CD4-positive, CD25-positive, alpha-beta regulatory T cell (primary cell): ENCODE results near the gene PTP4A2. TPM values are rescaled to one million over a fixed set of nuclear protein-coding genes. Genes with fewer than 3 reads are reported as not detected.
"Not testable (repeated sequence)": the region's sequence is repeated elsewhere in the genome, so short reads cannot be mapped to it uniquely, and the experiment has no call there.

ENCODE experiments used
- ATAC-seq, 2 donors: fragments of 150-1000 bp; cut with Tn5 transposase; one replicate each; pipeline ENCODE4 v1.10.0; 2021; ENCODE audit warnings: low read depth in 2 of 2, moderate number of reproducible peaks in 2 of 2, moderate library complexity in 1 of 2
- DNase-seq, 3 donors: peaks; one replicate each; pipeline versions ENCODE4 v3.0.0 to v3.0.0-alpha.2; 2012 to 2022; ENCODE audit warnings: mixed read lengths in 1 of 3
- H3K27ac ChIP-seq: one replicate; pipeline ENCODE4 v1.7.0; 2013; ENCODE audit warnings: mild to moderate bottlenecking, low read length; ENCODE audit not compliant: insufficient read depth, poor library complexity, severe bottlenecking
- H3K27me3 ChIP-seq: one replicate; pipeline ENCODE4 v1.7.0; 2013; ENCODE audit warnings: low read length; ENCODE audit not compliant: control insufficient read depth, insufficient read depth
- H3K36me3 ChIP-seq: one replicate; pipeline ENCODE4 v1.7.0; 2013; ENCODE audit warnings: mild to moderate bottlenecking, low read length, moderate library complexity; ENCODE audit not compliant: control insufficient read depth, insufficient read depth
- H3K4me1 ChIP-seq: 2 replicates; pipeline ENCODE4 v1.7.0; 2013; ENCODE audit warnings: mild to moderate bottlenecking, low read length; ENCODE audit not compliant: insufficient read depth, control insufficient read depth, poor library complexity, severe bottlenecking
- H3K4me3 ChIP-seq: one replicate; pipeline ENCODE4 v1.7.0; 2013; ENCODE audit warnings: low read depth, mild to moderate bottlenecking, low read length, moderate library complexity
- H3K9me3 ChIP-seq, 2 experiments: 1 replicate in 1 of 2; 2 replicates in 1 of 2; pipeline ENCODE4 v1.7.0; 2013; ENCODE audit warnings: low read length in 2 of 2, mild to moderate bottlenecking in 1 of 2, moderate library complexity in 1 of 2; ENCODE audit not compliant: control insufficient read depth in 2 of 2
- H3K27ac Mint-ChIP-seq, 3 donors: one replicate each; pipeline ENCODE4 v1.8.0; 2020 to 2022; ENCODE audit warnings: mild to moderate bottlenecking in 3 of 3, mixed read lengths in 3 of 3, moderate library complexity in 2 of 3
- H3K27me3 Mint-ChIP-seq: one replicate; pipeline ENCODE4 v1.8.0; 2022; ENCODE audit warnings: mild to moderate bottlenecking, mixed read lengths
- H3K36me3 Mint-ChIP-seq: one replicate; pipeline ENCODE4 v1.8.0; 2020; ENCODE audit warnings: mixed read lengths
- H3K4me1 Mint-ChIP-seq, 4 donors: one replicate each; pipeline ENCODE4 v1.8.0; 2020 to 2022; ENCODE audit warnings: mixed read lengths in 4 of 4, mild to moderate bottlenecking in 1 of 4
- H3K4me3 Mint-ChIP-seq, 4 donors: one replicate each; pipeline ENCODE4 v1.8.0; 2020 to 2022; ENCODE audit warnings: mild to moderate bottlenecking in 4 of 4, mixed read lengths in 4 of 4, moderate library complexity in 3 of 4
- H3K9me3 Mint-ChIP-seq, 7 donors: one replicate each; pipeline ENCODE4 v1.8.0; 2020 to 2022; ENCODE audit warnings: mixed read lengths in 7 of 7, mild to moderate bottlenecking in 3 of 7, moderate library complexity in 2 of 7
- polyA plus RNA-seq, 4 donors: library from polyadenylated mRNA; unstranded; fragments of 300-500 nt; fragmentation: Illumina TruSeq; gene quantifications; one replicate each; pipeline ENCODE4 v1.2.3, GENCODE V29; 2021
- total RNA-seq: library from RNA; stranded (reverse); gene quantifications from one replicate; pipeline ENCODE4 v1.2.3, GENCODE V29; 2022

Gene PTP4A2
- total and polyA plus RNA-seq, 5 donors from 2014 or later: 288 to 597 (median 364) TPM

DNA sequence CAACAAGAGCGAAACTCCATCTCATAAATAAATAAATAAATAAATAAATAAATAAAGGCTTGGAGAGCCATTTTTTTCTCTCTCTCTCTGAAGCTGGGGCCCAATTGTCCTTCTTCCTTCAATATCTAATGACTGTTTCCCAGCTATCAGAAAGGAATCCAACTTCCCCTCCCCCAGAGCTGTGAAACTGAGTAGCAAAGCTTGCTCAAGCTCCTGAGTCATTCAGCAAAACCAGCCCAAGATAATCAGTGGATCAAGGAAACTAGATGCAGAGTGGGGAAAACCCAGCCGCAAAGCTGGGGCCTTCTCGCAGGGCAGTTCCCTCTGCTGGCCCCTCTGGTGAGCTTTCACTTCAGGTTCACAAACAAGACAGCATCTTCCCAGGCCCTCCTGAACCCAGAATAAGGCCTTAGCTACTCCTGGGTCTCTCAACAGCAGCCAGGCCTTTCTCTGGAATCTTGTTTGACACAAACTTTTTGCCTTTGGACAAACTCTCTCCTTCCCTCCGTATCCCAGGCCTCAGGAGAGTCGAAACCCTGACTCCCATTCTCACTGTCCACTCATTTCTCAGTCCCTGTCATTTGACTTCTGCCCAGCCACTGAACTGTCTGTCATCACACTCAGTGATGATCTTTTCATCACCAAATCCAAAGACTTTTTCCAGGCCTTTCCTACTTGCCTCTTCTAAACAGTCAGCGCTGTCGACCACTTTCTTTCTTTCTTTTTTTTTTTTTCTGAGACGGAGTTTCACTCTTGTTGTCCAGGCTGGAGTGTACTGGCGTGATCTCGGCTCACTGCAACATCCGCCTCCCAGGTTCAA, 18.0 kb upstream of the PTP4A2 start:
- no peaks in the 10 kb centered on the region for H3K36me3 ChIP-seq
- no peaks in the 10 kb centered on the region for H3K27me3 ChIP-seq
- H3K27ac ChIP-seq: peak overlapping the region; percentile 52
- Mint-ChIP-seq H3K4me3 (peak overlapping the region in 3 of 4 donors; percentile 39 to 59 (median 39)), H3K27ac (peak overlapping the region; percentile 63 to 96 (median 90)), H3K4me1 (peaks cover 8 to 53% (median 39%) of the 10 kb centered on the region in 4 donors), H3K36me3 (no peaks in the 10 kb centered on the region), H3K27me3 (no peaks in the 10 kb centered on the region), H3K9me3 (no peaks in the 10 kb centered on the region)
- DNase-seq: peak; percentile 54 to 76 (median 56)
- H3K9me3 ChIP-seq: no peaks in the 10 kb centered on the region
- peak overlapping the region; percentile 21 for H3K4me3 ChIP-seq
- H3K4me1 ChIP-seq: peaks cover 23% of the 10 kb centered on the region
- ATAC-seq: peak; percentile 79

- peaks cover 23% of the 10 kb centered on the region for H3K4me1 ChIP-seq
- DNase-seq (no peak), ATAC-seq (no peak)
- no peaks in the 10 kb centered on the region for H3K36me3 ChIP-seq
- Mint-ChIP-seq H3K9me3 (no peaks in the 10 kb centered on the region), H3K27ac (peak overlapping the region in 2 of 3 donors; percentile 38 to 48), H3K36me3 (no peaks in the 10 kb centered on the region), H3K4me1 (peaks cover 8 to 51% (median 35%) of the 10 kb centered on the region in 4 donors), H3K4me3 (no peak overlapping the region), H3K27me3 (no peaks in the 10 kb centered on the region)
- no peak overlapping the region for H3K4me3 ChIP-seq
- no peak overlapping the region for H3K27ac ChIP-seq
- no peaks in the 10 kb centered on the region for H3K27me3 ChIP-seq
- no peaks in the 10 kb centered on the region for H3K9me3 ChIP-seq
Observed at GRCh38 chr1:31954607-31955283, 16.6 kb upstream of the PTP4A2 start.

DNA sequence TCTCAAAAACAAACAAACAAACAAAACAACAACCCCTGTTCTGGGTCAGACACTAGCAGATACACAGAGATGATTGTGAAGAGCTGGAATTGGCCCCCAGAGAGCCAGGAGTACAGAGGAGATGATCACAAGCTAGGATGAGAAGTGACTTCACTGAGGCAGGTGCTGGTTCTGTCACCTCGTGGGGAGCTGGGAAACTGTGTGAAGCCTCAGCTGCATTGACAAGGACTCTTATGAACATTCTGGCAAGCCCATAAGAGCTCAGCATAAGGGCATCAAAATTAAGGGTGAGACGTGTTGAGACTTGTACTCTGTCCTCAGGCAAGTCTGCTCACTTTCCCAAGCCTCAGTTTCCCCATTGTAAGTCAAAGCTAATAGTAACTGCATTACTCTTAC, 14.7 kb upstream of the PTP4A2 start:
- peaks cover 8 to 36% (median 25%) of the 10 kb centered on the region in 4 donors for H3K4me1 Mint-ChIP-seq
- Histone ChIP-seq H3K4me3 (no peak overlapping the region), H3K27ac (no peak overlapping the region), H3K9me3 (no peaks in the 10 kb centered on the region), H3K27me3 (no peaks in the 10 kb centered on the region), H3K4me1 (peaks cover 22% of the 10 kb centered on the region), H3K36me3 (no peaks in the 10 kb centered on the region)
- H3K27me3 Mint-ChIP-seq: no peaks in the 10 kb centered on the region
- no peak for DNase-seq
- H3K9me3 Mint-ChIP-seq: no peaks in the 10 kb centered on the region
- ATAC-seq: no peak
- H3K4me3 Mint-ChIP-seq: peak overlapping the region in 1 of 4 donors; percentile 34
- H3K36me3 Mint-ChIP-seq: no peaks in the 10 kb centered on the region
- peak overlapping the region in 1 of 3 donors; percentile 65 for H3K27ac Mint-ChIP-seq

GRCh38 chr1:31951276-31951675, 13.1 kb upstream of the PTP4A2 start:
- Mint-ChIP-seq H3K27me3 (no peaks in the 10 kb centered on the region), H3K27ac (peak overlapping the region in 1 of 3 donors; percentile 65), H3K36me3 (no peaks in the 10 kb centered on the region), H3K9me3 (no peaks in the 10 kb centered on the region), H3K4me1 (peaks cover 8 to 30% (median 20%) of the 10 kb centered on the region in 4 donors), H3K4me3 (peak overlapping the region in 1 of 4 donors; percentile 13)
- Histone ChIP-seq H3K4me3 (no peak overlapping the region), H3K9me3 (no peaks in the 10 kb centered on the region), H3K27ac (no peak overlapping the region), H3K27me3 (no peaks in the 10 kb centered on the region), H3K4me1 (peaks cover 16% of the 10 kb centered on the region), H3K36me3 (no peaks in the 10 kb centered on the region)
- DNase-seq (no peak), ATAC-seq (no peak)

- H3K36me3 Mint-ChIP-seq: no peaks in the 10 kb centered on the region
- no peaks in the 10 kb centered on the region for H3K9me3 Mint-ChIP-seq
- no peaks in the 10 kb centered on the region for H3K27me3 Mint-ChIP-seq
- H3K4me3 ChIP-seq: no peak overlapping the region
- H3K4me1 Mint-ChIP-seq: peaks cover 3 to 27% (median 16%) of the 10 kb centered on the region in 4 donors
- H3K36me3 ChIP-seq: no peaks in the 10 kb centered on the region
- H3K27ac Mint-ChIP-seq: no peak overlapping the region
- H3K4me3 Mint-ChIP-seq: peak overlapping the region in 1 of 4 donors; percentile 63
- H3K9me3 ChIP-seq: no peaks in the 10 kb centered on the region
- no peak overlapping the region for H3K27ac ChIP-seq
- H3K27me3 ChIP-seq: no peaks in the 10 kb centered on the region
- H3K4me1 ChIP-seq: peaks cover 6% of the 10 kb centered on the region
- DNase-seq: no peak
- no peak for ATAC-seq
Observed at GRCh38 chr1:31949862-31950261, 11.7 kb upstream of the PTP4A2 start.

DNA sequence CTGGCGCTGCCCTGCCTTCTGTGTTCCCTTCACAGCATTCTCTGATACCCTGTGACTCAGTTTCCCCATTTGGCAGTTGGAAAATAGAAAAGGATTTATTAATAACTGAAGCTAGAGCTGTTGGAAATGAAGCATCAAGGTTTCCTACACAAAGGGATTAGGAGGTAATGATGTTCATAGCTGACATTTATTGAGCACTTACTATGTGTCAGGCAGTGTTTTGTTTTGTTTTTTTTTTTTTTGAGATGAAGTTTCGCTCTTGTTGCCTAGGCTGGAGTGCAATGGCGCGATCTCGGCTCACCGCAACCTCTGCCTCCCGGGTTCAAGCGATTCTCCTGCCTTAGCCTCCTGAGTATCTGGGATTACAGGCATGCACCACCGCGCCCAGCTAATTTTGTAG, 7.5 kb upstream of the PTP4A2 start:
- peak overlapping the region; percentile 39 to 86 (median 72) for H3K4me3 Mint-ChIP-seq
- not testable (repeated sequence) for H3K9me3 ChIP-seq, H3K4me3 ChIP-seq, H3K27me3 Mint-ChIP-seq, DNase-seq, H3K27me3 ChIP-seq, H3K36me3 Mint-ChIP-seq, H3K36me3 ChIP-seq, H3K9me3 Mint-ChIP-seq, H3K27ac ChIP-seq, ATAC-seq
- peaks cover 39% of the 10 kb centered on the region for H3K4me1 ChIP-seq
- peaks cover 9 to 50% (median 26%) of the 10 kb centered on the region in 4 donors for H3K4me1 Mint-ChIP-seq
- H3K27ac Mint-ChIP-seq: peak overlapping the region; percentile 71 to 95 (median 87)

DNA sequence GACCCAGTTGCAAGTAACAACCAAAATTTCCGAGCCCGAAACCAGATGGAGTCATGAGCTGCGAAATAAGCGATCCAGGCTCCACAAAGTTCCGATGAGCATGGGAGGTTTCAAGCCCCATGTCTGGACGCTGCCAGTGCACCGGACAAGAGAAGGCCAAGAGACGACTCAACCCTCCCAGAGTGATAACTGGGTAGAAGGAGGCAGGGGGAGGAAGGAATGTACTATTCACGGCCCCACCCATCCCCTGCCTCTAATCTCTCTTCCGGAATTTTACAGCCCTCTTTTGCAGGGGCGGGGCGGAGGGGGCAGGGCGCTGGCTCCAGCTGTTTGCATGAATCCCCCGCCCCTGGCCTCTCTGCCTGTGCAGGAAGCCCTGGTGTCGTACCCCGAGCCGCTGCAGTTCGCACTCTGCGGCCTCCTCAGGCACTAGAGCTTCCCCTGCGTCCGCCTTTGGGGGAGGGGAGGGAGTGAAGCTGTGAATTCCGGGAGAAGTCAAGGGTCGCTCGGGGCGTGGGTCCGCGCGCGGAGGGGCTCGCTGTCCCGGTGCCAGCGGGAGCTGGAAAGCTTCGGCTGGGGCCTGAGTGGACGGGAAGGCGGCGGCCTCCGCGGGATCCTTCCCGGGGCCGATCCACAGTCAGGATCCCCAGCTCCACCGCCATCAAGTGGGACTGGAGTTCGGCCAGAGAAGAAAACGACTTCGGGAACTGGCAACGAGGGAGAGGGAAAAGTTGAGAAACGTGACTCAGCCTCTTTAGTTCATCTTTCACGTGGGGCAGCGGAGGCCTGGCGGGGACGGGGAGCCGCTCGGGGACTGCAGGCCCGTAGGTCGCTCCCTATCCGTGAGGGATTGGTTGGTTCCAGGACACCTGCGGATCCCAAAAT, 6.3 kb upstream of the PTP4A2 start:
- Mint-ChIP-seq H3K27me3 (no peaks in the 10 kb centered on the region), H3K4me3 (peak overlapping the region; percentile 80 to 93 (median 88)), H3K9me3 (no peaks in the 10 kb centered on the region), H3K4me1 (peaks cover 14 to 62% (median 36%) of the 10 kb centered on the region in 4 donors), H3K36me3 (no peaks in the 10 kb centered on the region), H3K27ac (peak overlapping the region; percentile 95 to 96 (median 95))
- H3K9me3 ChIP-seq: no peaks in the 10 kb centered on the region
- peak overlapping the region; percentile 86 for H3K27ac ChIP-seq
- ATAC-seq: peak; percentile 67 to 70
- peak; percentile 70 to 95 (median 77) for DNase-seq
- no peaks in the 10 kb centered on the region for H3K27me3 ChIP-seq
- peak overlapping the region; percentile 85 for H3K4me3 ChIP-seq
- no peaks in the 10 kb centered on the region for H3K36me3 ChIP-seq
- H3K4me1 ChIP-seq: peaks cover 51% of the 10 kb centered on the region
